B cell (primary cell): ENCODE data around the gene EP400.
"Not testable (repeated sequence)": the region's sequence is repeated elsewhere in the genome, so short reads cannot be mapped to it uniquely, and the experiment has no call there.

Experiments used
- EZH2 ChIP-seq: IDR thresholded peaks from 2 replicates; pipeline ENCODE4 v1.6.1; 2012; ENCODE audit warnings: borderline replicate concordance, low read depth, mild to moderate bottlenecking, moderate library complexity, low read length; ENCODE audit not compliant: insufficient read depth, poor library complexity, severe bottlenecking
- TF ChIP-seq, protein P1 (sequence below): fragments of 200-600 bp; IDR thresholded peaks from one replicate; pipeline ENCODE4 v1.8.0; 2022; ENCODE audit warnings: antibody characterized with exemption, mild to moderate bottlenecking

- TF ChIP-seq, protein P1, sequence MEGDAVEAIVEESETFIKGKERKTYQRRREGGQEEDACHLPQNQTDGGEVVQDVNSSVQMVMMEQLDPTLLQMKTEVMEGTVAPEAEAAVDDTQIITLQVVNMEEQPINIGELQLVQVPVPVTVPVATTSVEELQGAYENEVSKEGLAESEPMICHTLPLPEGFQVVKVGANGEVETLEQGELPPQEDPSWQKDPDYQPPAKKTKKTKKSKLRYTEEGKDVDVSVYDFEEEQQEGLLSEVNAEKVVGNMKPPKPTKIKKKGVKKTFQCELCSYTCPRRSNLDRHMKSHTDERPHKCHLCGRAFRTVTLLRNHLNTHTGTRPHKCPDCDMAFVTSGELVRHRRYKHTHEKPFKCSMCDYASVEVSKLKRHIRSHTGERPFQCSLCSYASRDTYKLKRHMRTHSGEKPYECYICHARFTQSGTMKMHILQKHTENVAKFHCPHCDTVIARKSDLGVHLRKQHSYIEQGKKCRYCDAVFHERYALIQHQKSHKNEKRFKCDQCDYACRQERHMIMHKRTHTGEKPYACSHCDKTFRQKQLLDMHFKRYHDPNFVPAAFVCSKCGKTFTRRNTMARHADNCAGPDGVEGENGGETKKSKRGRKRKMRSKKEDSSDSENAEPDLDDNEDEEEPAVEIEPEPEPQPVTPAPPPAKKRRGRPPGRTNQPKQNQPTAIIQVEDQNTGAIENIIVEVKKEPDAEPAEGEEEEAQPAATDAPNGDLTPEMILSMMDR: not testable (repeated sequence)
- not testable (repeated sequence) for TF ChIP-seq EZH2
Measured at GRCh38 chr12:131948713-131949430, 870 bp upstream of the EP400 start.
